ENCODE measurements around the gene CREBL2.
"Not testable (repeated sequence)": the region's sequence is repeated elsewhere in the genome, so short reads cannot be mapped to it uniquely, and the experiment has no call there.

Gene CREBL2, protein sequence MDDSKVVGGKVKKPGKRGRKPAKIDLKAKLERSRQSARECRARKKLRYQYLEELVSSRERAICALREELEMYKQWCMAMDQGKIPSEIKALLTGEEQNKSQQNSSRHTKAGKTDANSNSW

DNA sequence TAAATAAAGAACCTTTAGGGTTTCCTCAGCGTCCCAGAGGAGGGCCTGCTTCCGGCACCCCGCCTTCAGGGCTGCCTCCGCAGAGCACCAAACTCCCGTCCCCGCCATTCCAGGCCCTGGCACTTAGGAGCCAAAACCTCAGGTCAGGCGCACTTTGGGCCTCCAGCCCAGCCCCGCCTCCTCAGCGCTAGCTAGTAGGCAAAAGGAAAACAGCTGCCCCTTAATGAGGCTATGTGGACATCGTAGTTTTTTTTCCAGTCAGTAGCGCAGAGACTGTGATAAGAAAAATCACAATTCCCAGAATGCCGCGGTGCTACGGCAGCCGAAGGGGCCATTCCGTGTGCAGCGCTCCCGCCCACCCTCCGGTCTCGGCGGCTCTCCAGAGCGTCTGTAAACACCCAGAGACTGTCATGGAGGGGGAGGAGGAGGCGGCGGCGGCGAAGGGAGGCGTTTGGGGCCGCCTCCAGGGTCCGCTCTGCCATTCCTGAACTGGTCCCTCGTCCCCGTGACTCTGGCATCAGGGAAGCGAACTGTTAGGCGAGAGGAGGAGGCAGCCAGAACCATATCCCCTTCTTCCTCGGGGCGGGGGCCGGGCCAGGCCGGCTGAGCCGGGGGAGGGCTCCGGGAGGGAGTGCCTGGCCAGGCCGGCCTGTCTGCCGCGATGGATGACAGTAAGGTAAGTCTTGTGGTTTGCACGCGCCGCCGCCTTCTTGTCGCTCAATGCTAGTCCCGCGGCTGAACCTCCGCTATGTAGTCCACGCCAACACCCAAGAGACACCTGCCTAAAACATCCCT lies at the start of gene CREBL2:
Gene CREBL2, plus strand, starts transcription at position 365 of the 795 bp plus-strand sequence. Its CDS starts 297 bp downstream, at position 662.
- Histone ChIP-seq H3K4me1 (ENCODE audit: control insufficient read depth, insufficient read depth, low read length) (peaks cover 9% of the 10 kb centered on the region), H3K4me3 (ENCODE audit: low read depth, low read length) (peak within 1 kb of the TSS; percentile 68), H3K27me3 (ENCODE audit: control insufficient read depth, insufficient read depth, low read length) (no peaks in the 10 kb centered on the region), H3K36me3 (ENCODE audit: control insufficient read depth, insufficient read depth, low read length) (no peaks in the 10 kb centered on the region), H3K9ac (ENCODE audit: low read depth, low read length) (peak within 1 kb of the TSS; percentile 62), H3K9me3 (ENCODE audit: control insufficient read depth, insufficient read depth, low read length) (no peaks in the 10 kb centered on the region)

DNA sequence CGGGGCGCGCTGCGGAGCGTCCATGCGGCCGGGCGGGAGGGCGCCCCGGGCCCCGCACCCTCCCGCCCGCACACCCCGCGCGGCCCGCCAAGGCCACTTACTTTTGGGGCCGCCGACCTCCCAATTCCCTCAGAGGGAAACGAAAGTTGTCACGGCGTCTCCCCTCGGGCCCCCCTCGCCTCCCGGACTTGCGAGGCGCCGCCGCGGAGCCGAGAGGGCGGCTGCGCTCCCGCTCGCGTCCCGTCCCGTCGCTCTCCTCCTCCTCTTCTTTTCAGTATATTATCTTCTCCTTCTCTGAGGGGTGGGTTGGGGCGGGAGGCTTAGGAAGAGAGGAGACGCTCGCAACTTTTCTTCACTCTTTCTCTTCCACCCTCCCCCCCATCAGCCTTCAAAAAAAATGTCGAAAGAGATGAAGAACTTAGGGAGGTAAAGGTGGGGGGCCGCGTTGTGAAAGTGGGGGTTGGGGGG lies 49.6 kb upstream of the CREBL2 start:
- no peaks in the 10 kb centered on the region for H3K36me3 ChIP-seq (ENCODE audit: control insufficient read depth, insufficient read depth, low read length)

DNA sequence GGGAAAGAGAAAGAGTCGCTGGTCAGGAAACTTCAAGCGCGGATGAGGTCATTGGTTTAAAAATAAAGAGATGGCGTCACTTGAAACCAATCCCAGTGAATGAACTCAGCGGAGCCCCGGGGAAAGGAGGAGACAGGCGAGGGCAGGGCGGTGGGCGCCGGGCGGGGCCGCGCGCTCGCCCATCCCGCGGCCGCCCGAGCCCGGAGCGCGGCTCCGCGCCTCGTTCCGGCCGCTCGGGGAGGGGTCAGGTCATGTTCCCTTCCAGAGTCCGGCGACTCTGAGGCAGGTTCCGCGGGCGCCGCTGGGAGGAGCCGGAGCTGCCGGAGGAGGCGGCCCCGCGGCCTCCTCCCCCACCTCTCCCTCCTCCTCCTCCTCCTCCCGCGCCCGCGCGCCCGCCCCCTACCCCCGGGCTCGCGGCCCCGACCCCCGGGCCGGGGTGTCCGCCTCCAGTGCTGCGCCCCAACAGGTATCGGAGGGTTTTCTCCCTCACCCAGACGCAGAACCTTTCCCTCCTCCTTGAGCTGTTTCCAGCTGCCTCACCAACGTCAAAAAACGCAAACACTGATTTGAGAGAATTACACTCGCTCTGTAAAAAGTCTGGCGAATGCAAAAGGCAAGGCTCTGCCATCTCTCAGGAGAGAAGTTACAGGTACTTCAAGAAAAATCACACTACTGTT lies 49.0 kb upstream of the CREBL2 start, which contains the start of gene DUSP16:
Gene DUSP16, minus strand, starts transcription at position 279 of the 677 bp plus-strand sequence. CDS start 41,765 bp downstream, outside the sequence.
- no peaks in the 10 kb centered on the region for H3K9me3 ChIP-seq (ENCODE audit: control insufficient read depth, insufficient read depth, low read length)
- no peaks in the 10 kb centered on the region for H3K27me3 ChIP-seq (ENCODE audit: control insufficient read depth, insufficient read depth, low read length)
- H3K4me3 ChIP-seq (ENCODE audit: low read depth, low read length): peak within 1 kb of the TSS; percentile 88
- no peaks in the 10 kb centered on the region for H3K36me3 ChIP-seq (ENCODE audit: control insufficient read depth, insufficient read depth, low read length)
- peak within 1 kb of the TSS; percentile 91 for H3K9ac ChIP-seq (ENCODE audit: low read depth, low read length)
- H3K4me1 ChIP-seq (ENCODE audit: control insufficient read depth, insufficient read depth, low read length): peaks cover 27% of the 10 kb centered on the region

More for the DNA sequence above, 49.6 kb upstream of the CREBL2 start:
- no peaks in the 10 kb centered on the region for H3K27me3 ChIP-seq (ENCODE audit: control insufficient read depth, insufficient read depth, low read length)
- H3K4me1 ChIP-seq (ENCODE audit: control insufficient read depth, insufficient read depth, low read length): peaks cover 30% of the 10 kb centered on the region
- H3K9me3 ChIP-seq (ENCODE audit: control insufficient read depth, insufficient read depth, low read length): no peaks in the 10 kb centered on the region
- H3K4me3 ChIP-seq (ENCODE audit: low read depth, low read length): peak overlapping the region; percentile 88
- peak overlapping the region; percentile 91 for H3K9ac ChIP-seq (ENCODE audit: low read depth, low read length)

DNA sequence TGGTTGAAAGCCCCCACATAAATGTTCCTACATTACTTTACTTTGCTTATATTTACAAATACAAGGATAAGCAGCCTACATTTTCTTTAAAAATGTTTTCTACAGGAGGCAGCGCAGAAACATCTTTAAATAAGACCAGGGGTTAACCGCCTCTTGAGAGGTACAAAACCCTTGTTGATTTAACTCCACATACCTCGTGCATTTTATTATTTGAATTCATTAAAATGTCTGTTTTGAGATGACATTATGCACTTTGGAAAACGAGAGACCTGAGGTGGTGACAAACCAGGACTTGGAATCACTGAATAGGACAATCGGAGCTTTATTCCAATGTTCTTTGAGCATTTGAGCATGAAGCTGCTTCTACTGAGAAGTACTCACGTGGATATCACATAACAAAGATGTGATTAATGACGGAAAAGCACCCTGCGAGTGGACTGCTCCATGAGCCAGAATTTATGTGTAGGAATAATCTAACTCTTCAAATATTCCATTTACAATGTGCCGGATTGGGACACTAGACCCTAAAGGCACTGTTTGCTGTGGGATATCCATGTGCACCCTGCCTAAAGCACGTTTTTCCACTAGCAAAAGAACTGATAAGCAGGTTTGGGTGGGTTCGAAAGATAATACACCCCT lies 48.3 kb upstream of the CREBL2 start:
- no peaks in the 10 kb centered on the region for H3K36me3 ChIP-seq (ENCODE audit: control insufficient read depth, insufficient read depth, low read length)
- peak overlapping the region; percentile 47 for H3K9ac ChIP-seq (ENCODE audit: low read depth, low read length)
- no peaks in the 10 kb centered on the region for H3K9me3 ChIP-seq (ENCODE audit: control insufficient read depth, insufficient read depth, low read length)
- H3K4me3 ChIP-seq (ENCODE audit: low read depth, low read length): peak overlapping the region; percentile 88
- H3K27me3 ChIP-seq (ENCODE audit: control insufficient read depth, insufficient read depth, low read length): no peaks in the 10 kb centered on the region
- H3K4me1 ChIP-seq (ENCODE audit: control insufficient read depth, insufficient read depth, low read length): peaks cover 20% of the 10 kb centered on the region

DNA sequence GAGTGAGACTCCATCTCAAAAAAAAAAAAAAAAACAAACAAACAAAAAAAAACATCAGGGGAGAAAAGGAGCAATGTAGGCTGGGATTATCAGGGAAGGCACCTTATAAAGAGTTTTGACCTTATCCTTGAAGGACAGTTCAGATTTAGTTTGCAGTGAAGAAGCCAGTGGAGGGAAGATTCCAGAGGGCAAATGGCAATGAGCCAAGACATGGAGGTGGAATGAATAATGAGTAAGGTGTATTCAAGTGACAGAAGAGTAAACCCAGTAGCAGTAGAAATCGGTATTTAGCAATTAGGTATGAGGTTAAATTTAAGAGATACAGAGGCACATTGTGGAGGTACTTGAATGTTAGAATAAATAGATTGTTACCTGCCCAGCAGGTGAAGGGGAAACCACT lies 46.8 kb upstream of the CREBL2 start:
- Histone ChIP-seq H3K4me3 (ENCODE audit: low read depth, low read length) (no peak overlapping the region), H3K4me1 (ENCODE audit: control insufficient read depth, insufficient read depth, low read length) (peaks cover 10% of the 10 kb centered on the region), H3K36me3 (ENCODE audit: control insufficient read depth, insufficient read depth, low read length) (no peaks in the 10 kb centered on the region), H3K9me3 (ENCODE audit: control insufficient read depth, insufficient read depth, low read length) (no peaks in the 10 kb centered on the region), H3K27me3 (ENCODE audit: control insufficient read depth, insufficient read depth, low read length) (no peaks in the 10 kb centered on the region), H3K9ac (ENCODE audit: low read depth, low read length) (no peak overlapping the region)

- not testable (repeated sequence) for H3K4me1 ChIP-seq (ENCODE audit: control insufficient read depth, insufficient read depth, low read length); H3K9ac ChIP-seq (ENCODE audit: low read depth, low read length); H3K9me3 ChIP-seq (ENCODE audit: control insufficient read depth, insufficient read depth, low read length); H3K36me3 ChIP-seq (ENCODE audit: control insufficient read depth, insufficient read depth, low read length); H3K27me3 ChIP-seq (ENCODE audit: control insufficient read depth, insufficient read depth, low read length); H3K4me3 ChIP-seq (ENCODE audit: low read depth, low read length)
Observed at GRCh38 chr12:12565971-12566370, 45.7 kb upstream of the CREBL2 start.

GRCh38 chr12:12572659-12573058 lies 39.0 kb upstream of the CREBL2 start:
- Histone ChIP-seq H3K9me3 (ENCODE audit: control insufficient read depth, insufficient read depth, low read length) (no peaks in the 10 kb centered on the region), H3K9ac (ENCODE audit: low read depth, low read length) (no peak overlapping the region)

DNA sequence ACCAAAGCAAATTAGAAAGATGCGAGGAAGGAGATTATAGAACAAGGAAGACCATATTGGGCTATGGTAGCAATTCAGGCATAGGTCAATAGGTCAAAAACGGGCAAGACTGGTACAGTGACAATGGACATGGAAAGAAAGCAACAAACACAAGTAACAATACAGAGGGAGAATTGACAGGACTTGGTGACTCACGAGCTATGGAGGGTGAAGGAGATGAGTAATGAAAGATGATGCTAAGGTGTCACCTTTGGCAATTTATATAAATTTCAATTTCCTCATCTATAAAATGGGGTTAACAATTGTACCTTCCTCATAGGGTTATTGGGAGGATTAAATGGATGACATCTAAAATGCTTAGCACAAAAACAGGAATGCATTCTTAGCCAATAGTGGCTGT lies 33.9 kb upstream of the CREBL2 start:
- Histone ChIP-seq H3K27me3 (ENCODE audit: control insufficient read depth, insufficient read depth, low read length) (no peaks in the 10 kb centered on the region), H3K36me3 (ENCODE audit: control insufficient read depth, insufficient read depth, low read length) (no peaks in the 10 kb centered on the region), H3K9ac (ENCODE audit: low read depth, low read length) (no peak overlapping the region), H3K4me1 (ENCODE audit: control insufficient read depth, insufficient read depth, low read length) (no peaks in the 10 kb centered on the region), H3K9me3 (ENCODE audit: control insufficient read depth, insufficient read depth, low read length) (no peaks in the 10 kb centered on the region), H3K4me3 (ENCODE audit: low read depth, low read length) (no peak overlapping the region)

More at GRCh38 chr12:12572659-12573058, 39.0 kb upstream of the CREBL2 start:
- Histone ChIP-seq H3K36me3 (ENCODE audit: control insufficient read depth, insufficient read depth, low read length) (no peaks in the 10 kb centered on the region), H3K27me3 (ENCODE audit: control insufficient read depth, insufficient read depth, low read length) (no peaks in the 10 kb centered on the region), H3K4me3 (ENCODE audit: low read depth, low read length) (no peak overlapping the region), H3K4me1 (ENCODE audit: control insufficient read depth, insufficient read depth, low read length) (no peaks in the 10 kb centered on the region)

DNA sequence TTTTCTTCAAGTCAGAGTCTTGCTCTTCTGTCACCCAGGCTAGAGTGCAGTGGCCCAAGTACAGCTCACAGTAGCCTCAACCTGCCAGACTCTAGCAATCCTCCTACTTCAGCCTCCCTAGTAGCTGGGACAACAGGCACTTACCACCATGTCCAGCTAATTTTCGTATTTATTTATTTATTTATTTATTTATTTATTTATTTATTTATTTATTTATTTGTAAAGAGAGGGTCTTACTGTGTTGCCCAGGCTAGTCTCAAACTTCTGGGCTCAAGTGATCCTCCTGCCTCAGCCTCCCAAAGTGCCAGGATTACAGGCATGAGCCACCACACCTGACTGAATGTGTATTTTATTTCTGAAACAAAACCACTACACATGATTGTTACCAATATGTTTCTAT lies 31.0 kb upstream of the CREBL2 start:
- H3K9ac ChIP-seq (ENCODE audit: low read depth, low read length); H3K27me3 ChIP-seq (ENCODE audit: control insufficient read depth, insufficient read depth, low read length); H3K4me3 ChIP-seq (ENCODE audit: low read depth, low read length); H3K9me3 ChIP-seq (ENCODE audit: control insufficient read depth, insufficient read depth, low read length); H3K36me3 ChIP-seq (ENCODE audit: control insufficient read depth, insufficient read depth, low read length); H3K4me1 ChIP-seq (ENCODE audit: control insufficient read depth, insufficient read depth, low read length): not testable (repeated sequence)

GRCh38 chr12:12582193-12582881 lies 29.3 kb upstream of the CREBL2 start:
- Histone ChIP-seq H3K36me3 (ENCODE audit: control insufficient read depth, insufficient read depth, low read length) (no peaks in the 10 kb centered on the region), H3K4me1 (ENCODE audit: control insufficient read depth, insufficient read depth, low read length) (no peaks in the 10 kb centered on the region), H3K27me3 (ENCODE audit: control insufficient read depth, insufficient read depth, low read length) (no peaks in the 10 kb centered on the region), H3K9me3 (ENCODE audit: control insufficient read depth, insufficient read depth, low read length) (no peaks in the 10 kb centered on the region), H3K9ac (ENCODE audit: low read depth, low read length) (no peak overlapping the region), H3K4me3 (ENCODE audit: low read depth, low read length) (no peak overlapping the region)

GRCh38 chr12:12582895-12583303 lies 28.8 kb upstream of the CREBL2 start:
- H3K9me3 ChIP-seq (ENCODE audit: control insufficient read depth, insufficient read depth, low read length): no peaks in the 10 kb centered on the region
- no peak overlapping the region for H3K4me3 ChIP-seq (ENCODE audit: low read depth, low read length)
- H3K27me3 ChIP-seq (ENCODE audit: control insufficient read depth, insufficient read depth, low read length): no peaks in the 10 kb centered on the region
- no peaks in the 10 kb centered on the region for H3K36me3 ChIP-seq (ENCODE audit: control insufficient read depth, insufficient read depth, low read length)
- H3K4me1 ChIP-seq (ENCODE audit: control insufficient read depth, insufficient read depth, low read length): no peaks in the 10 kb centered on the region
- no peak overlapping the region for H3K9ac ChIP-seq (ENCODE audit: low read depth, low read length)

Measured in iPS-15b (cell line).